ENCODE data around the gene IGHMBP2. TPM values are rescaled to one million over a fixed set of nuclear protein-coding genes. Genes with fewer than 3 reads are reported as not detected.

IGHMBP2 gene
- total RNA-seq, 2 experiments from 2014 or later = 20.9 to 25.4 TPM

DNA sequence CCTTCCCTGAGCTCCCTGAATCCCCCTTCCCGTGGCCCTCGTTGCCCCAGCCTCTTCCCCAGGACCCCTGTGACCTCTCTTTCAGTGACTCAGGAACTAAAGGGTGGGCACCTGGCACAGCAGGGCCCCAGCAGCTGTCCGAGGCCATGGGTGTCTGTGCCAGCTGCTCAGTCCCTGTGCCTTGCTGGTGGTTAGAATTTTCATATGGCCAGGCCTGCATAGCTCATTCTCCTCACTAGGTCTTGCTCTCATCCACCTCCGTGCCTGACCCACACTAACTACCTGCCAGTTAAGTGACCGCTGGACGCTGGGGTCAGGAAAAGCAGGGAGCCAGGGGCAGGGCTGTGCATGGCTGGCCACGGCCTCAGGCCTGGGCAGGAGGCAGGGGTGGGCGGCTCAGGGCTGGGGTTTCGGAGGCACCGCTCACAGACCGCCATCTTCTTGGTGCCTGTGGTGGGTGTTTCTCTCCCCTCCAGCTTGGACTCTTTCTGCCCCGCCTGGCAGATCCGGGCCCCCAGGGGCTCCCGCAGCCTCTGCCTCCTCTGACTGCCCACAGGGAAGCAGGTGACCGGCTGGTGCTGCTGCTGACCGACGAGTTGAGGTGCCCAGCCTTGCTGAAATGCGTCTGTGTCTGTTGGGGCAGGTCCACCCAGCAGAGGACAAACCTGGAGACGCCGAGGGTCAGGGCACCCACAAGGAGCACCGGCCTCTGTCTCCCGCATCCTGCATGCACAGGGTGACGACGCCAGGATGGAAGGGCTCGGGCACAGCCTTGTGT is 56.8 kb downstream of the IGHMBP2 start:
- Mint-ChIP-seq H3K36me3 (ENCODE audit: low read depth) (peaks cover 2% of the 10 kb centered on the region), H3K4me3 (no peak overlapping the region), H3K4me1 (peaks cover 13% of the 10 kb centered on the region), H3K27me3 (no peaks in the 10 kb centered on the region), H3K9me3 (ENCODE audit: low read depth) (no peaks in the 10 kb centered on the region), H3K27ac (no peak overlapping the region)
- ChIA-PET POLR2A (no interaction called here), CTCF (no interaction called here)
- no peak for ATAC-seq
- no peak for DNase-seq
- intact Hi-C loops (cut with DNase I, micrococcal nuclease) = no loop called here

DNA sequence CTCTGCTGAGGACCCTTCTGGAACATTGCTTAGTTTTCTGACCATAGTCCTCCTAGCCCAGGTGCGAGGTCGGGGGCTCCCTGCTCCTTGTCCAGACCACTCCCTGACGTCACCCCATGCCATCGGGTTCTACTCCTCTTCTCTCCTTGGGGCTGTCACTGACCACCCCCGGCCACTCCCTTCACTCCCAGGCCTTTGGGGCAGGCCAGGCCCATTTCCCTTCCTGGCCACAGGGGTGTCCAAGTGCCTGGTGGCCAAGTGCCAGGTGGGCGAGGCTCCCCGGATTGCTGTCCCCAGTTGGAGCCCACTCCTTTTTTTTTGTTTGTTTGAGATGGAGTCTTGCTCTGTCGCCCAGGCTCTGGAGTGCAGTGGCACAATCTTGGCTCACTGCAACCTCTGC is 57.6 kb downstream of the IGHMBP2 start:
- ATAC-seq (no peak), DNase-seq (no peak)
- POLR2A ChIA-PET = no interaction called here
- no peaks in the 10 kb centered on the region for H3K9me3 Mint-ChIP-seq (ENCODE audit: low read depth)
- no peak overlapping the region for H3K27ac Mint-ChIP-seq
- peaks cover 2% of the 10 kb centered on the region for H3K36me3 Mint-ChIP-seq (ENCODE audit: low read depth)
- no peaks in the 10 kb centered on the region for H3K27me3 Mint-ChIP-seq
- CTCF ChIA-PET = no interaction called here
- intact Hi-C loops (cut with DNase I, micrococcal nuclease) = no loop called here
- peaks cover 20% of the 10 kb centered on the region for H3K4me1 Mint-ChIP-seq
- no peak overlapping the region for H3K4me3 Mint-ChIP-seq

DNA sequence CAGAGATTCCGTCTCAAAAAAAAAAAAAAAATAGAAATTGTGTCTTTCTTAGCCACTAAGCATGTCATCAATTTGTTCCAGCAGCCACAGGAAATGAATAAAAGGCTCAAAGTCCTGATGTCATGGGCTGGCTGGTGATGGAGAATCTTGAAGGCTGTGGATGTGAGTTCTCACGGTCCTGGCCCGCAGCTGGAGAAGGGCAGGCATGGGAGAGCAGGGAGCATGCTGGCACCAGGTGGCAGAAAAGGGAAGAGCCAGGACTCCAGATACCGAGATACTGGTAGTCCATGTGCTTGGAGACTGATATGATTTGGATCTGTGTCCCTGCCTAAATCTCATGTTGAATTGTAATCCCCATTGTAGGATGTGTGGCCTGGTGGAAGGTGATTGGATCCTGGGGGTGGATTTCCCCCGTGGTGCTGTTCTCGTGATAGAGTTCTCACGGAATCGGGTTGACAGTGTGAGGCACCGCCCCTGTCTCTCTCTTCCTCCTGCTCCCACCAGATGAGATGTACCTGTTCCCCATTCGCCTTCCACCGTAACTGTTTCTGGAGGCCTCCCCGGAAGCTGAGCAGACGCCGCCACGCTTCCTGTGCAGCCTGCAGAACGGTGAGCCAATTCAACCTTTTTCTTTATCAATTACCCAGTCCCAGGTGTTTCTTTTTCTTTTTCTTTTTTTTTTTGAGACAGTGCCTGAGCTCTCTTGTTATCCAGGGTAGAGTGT is 59.0 kb downstream of the IGHMBP2 start:
- peak; percentile 74 for ATAC-seq
- ChIA-PET POLR2A (no interaction called here), CTCF (no interaction called here)

DNA sequence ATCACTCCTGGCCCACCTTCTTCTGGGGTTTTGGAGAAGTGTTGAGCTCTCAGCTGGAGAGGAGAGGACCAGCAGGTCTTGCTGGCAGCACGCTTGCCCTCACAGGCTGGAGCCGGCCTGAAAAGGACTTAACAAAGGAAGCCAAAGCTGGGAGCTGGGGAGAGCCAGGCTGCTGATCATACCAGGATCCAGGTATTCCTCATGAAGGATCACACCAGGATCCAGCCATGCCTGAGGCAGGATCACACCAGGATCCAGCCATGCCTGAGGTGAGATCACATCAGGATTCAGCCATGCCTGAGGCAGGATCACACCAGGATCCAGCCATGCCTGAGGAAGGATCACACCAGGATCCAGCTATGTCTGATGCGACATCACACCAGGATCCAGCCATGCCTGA is 60.1 kb downstream of the IGHMBP2 start:
- ATAC-seq (no peak), DNase-seq (no peak)
- peaks cover 21% of the 10 kb centered on the region for H3K4me1 Mint-ChIP-seq
- peak overlapping the region; percentile 26 for H3K27ac Mint-ChIP-seq
- H3K36me3 Mint-ChIP-seq (ENCODE audit: low read depth) = peaks cover 2% of the 10 kb centered on the region
- POLR2A ChIA-PET = no interaction called here
- CTCF ChIA-PET = no interaction called here
- no peaks in the 10 kb centered on the region for H3K27me3 Mint-ChIP-seq
- intact Hi-C loops (cut with DNase I, micrococcal nuclease) = no loop called here
- no peak overlapping the region for H3K4me3 Mint-ChIP-seq
- H3K9me3 Mint-ChIP-seq (ENCODE audit: low read depth) = no peaks in the 10 kb centered on the region

More for the DNA sequence above, 59.0 kb downstream of the IGHMBP2 start:
- no peaks in the 10 kb centered on the region for H3K27me3 Mint-ChIP-seq
- intact Hi-C loops (cut with DNase I, micrococcal nuclease) = no loop called here
- H3K36me3 Mint-ChIP-seq (ENCODE audit: low read depth) = peaks cover 2% of the 10 kb centered on the region
- H3K27ac Mint-ChIP-seq = peak overlapping the region; percentile 53
- peak overlapping the region; percentile 11 for H3K4me3 Mint-ChIP-seq
- DNase-seq = peak; percentile 36
- H3K4me1 Mint-ChIP-seq = peaks cover 21% of the 10 kb centered on the region
- no peaks in the 10 kb centered on the region for H3K9me3 Mint-ChIP-seq (ENCODE audit: low read depth)

DNA sequence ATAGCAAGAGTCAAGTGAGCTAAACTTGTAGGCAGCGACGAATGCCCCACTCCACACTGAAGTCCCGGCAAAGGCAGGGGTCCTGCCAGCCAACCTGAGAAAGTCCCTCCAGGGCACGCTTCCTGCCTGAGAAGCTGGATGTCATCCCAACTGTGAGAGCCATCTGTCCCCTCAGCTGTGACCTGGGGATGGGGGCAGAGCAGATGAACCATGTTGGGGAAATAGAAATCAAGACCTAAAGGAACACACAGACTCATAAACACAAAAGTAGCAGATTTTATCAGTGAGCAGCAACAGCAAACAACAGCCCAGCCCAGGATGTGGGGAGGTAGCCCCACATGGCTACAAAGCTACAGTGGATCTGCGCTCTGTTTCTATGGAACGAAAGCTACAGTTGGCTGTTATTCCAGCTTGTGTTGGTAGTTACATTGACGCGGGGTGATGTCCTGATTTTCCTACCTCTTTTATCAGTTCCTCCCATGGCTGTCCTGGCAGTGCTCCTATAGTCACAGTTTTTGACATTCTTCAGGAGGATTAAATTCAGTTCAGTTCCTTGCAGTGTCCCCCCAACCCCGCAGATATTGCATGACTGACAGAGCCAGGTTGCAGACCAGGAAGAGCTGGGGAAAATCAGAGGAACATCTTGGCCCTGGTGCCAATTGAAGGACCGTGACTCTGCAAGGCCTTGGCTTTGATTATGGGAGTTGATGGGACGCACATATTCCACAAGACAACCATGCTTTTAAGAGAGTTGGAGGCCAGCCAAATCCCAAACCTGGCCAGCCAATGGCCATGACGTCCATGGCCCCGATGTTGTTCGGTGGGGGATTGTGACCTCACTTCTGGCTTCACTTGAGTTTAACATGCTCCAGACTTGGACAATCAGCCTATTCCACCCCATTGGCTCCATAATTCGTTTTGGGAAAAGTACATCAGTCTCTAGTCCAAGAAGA is 62.5 kb downstream of the IGHMBP2 start:
- DNase-seq = no peak
- intact Hi-C loops (cut with DNase I, micrococcal nuclease) = no loop called here
- H3K27ac Mint-ChIP-seq = no peak overlapping the region
- CTCF ChIA-PET = interaction anchor here (0.7 kb wide), 1 partner anchor 628 kb away, joined by 3 read pairs; no protein-coding TSS in a partner anchor
- no peak for ATAC-seq
- peaks cover 21% of the 10 kb centered on the region for H3K4me1 Mint-ChIP-seq
- peaks cover 2% of the 10 kb centered on the region for H3K36me3 Mint-ChIP-seq (ENCODE audit: low read depth)
- no peak overlapping the region for H3K4me3 Mint-ChIP-seq
- H3K9me3 Mint-ChIP-seq (ENCODE audit: low read depth) = no peaks in the 10 kb centered on the region
- POLR2A ChIA-PET = no interaction called here
- H3K27me3 Mint-ChIP-seq = no peaks in the 10 kb centered on the region

DNA sequence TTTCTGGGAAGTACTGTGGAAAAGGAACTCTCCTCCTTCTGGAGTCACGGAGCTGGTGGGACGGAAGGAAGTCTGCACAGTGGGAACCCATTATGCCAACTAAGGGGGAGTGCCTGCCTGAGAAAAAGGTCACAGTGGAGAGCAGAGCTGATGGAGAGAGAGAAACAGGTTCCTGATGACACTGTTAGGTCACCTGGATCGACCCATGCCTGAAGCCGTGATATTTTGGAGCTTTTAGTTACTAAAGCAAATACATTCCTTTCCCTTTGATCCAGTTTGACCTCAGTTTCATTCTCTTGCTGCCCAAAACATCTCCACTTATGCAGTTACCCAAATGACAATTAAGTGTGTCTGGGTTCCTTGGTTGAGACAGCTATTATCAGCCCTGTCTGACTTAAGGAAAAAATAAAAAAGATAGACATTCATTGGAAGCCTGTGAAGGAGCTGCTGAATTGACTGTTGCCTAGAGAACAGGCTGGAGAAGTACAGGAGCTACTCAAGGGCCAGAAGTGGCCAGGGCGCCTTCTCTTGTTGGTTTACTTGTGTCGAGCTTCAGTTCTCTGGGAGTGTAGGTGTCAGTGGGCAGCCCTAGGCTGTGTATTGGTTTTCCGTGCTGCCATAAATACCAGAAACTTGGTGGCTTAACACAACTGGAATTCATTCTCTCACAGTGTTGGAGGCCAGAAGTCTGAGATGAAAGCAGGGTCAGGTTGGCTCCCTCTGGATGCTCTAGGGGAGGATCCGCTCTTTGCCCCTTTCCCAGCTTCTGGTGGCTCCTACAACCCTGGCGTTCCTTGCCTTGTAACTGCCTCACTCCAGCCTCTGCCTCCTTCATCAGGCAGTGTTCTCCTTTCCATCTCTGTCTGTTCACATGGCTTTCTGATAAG is 63.4 kb downstream of the IGHMBP2 start:
- CTCF ChIA-PET = interaction anchor here (0.7 kb wide), 1 partner anchor 627 kb away, joined by 3 read pairs; no protein-coding TSS in a partner anchor
- intact Hi-C loops (cut with DNase I, micrococcal nuclease) = no loop called here
- no peaks in the 10 kb centered on the region for H3K9me3 Mint-ChIP-seq (ENCODE audit: low read depth)
- ATAC-seq (no peak), DNase-seq (no peak)
- POLR2A ChIA-PET = no interaction called here
- no peaks in the 10 kb centered on the region for H3K27me3 Mint-ChIP-seq
- no peak overlapping the region for H3K27ac Mint-ChIP-seq
- peaks cover 2% of the 10 kb centered on the region for H3K36me3 Mint-ChIP-seq (ENCODE audit: low read depth)
- H3K4me1 Mint-ChIP-seq = peaks cover 21% of the 10 kb centered on the region
- H3K4me3 Mint-ChIP-seq = no peak overlapping the region

DNA sequence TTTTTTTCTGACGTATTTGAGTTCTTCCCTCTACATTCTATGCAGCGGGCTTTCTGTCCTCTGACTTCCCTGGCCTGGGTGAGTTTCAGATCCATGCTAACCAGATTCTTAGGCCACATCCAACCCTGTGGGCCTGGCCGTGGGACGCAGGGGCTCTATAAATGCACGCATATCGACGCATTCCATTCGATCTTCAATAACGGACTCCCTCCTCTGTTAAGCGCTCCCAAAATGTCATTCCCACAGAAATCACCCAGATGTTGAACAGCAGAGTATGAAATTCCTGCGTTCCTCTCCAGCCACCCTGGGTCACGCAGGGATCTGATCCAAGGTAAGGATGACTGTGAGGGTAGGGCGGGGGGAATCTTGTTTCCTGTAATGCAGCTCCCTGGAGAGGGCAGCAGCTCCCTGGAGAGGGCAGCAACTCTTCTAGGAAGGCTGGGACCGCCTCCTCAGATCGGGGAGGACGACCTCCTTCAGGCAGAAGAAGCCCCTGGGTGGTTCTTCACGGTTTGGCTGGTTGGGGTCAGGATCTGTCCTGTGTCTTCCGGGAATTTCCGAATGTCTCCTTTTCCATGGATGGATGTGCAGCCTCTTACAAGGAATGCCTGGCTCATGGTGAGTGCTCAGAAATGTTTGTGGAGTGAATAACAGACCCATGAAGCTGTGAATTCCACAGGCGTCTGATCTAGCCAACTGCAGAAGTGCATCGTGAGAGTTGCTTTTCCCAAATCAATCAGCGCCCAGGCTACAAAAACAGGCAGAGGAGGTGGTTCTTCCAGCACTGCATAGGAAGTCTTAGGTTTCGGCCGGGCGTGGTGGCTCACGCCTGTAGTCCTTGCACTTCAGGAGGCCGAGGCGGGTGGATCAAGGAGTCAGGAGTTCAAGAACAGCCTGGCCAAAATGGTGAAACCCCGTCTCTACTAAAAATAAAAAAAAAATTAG is 64.9 kb downstream of the IGHMBP2 start:
- DNase-seq (no peak), ATAC-seq (no peak)
- H3K9me3 Mint-ChIP-seq (ENCODE audit: low read depth) = no peaks in the 10 kb centered on the region
- CTCF ChIA-PET = interaction anchor here (0.6 kb wide), 1 partner anchor 235 kb away, joined by 4 read pairs; no protein-coding TSS in a partner anchor
- POLR2A ChIA-PET = no interaction called here
- no peaks in the 10 kb centered on the region for H3K27me3 Mint-ChIP-seq
- no peak overlapping the region for H3K4me3 Mint-ChIP-seq
- H3K4me1 Mint-ChIP-seq = peaks cover 13% of the 10 kb centered on the region
- no peaks in the 10 kb centered on the region for H3K36me3 Mint-ChIP-seq (ENCODE audit: low read depth)
- no peak overlapping the region for H3K27ac Mint-ChIP-seq
- intact Hi-C loops (cut with DNase I, micrococcal nuclease) = no loop called here

DNA sequence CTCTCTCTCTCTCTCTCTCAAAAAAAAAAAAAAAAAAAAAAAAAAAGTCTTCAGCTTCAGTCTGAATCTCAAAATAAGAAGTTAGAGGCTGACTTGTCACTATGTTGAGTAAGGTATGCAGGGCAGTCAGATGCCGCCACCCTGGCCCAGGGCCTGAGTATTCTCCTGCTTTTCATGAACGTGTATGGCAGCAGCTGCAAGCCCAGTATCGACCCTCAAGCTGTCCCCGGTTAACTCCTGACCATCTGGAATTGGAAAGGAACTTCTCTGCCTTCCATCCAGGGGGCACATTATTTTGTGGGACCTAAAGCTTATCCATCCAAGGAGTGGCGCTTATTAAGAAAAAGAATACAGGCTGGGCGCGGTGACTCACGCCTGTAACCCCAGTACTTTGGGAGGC is 65.7 kb downstream of the IGHMBP2 start:
- intact Hi-C loops (cut with DNase I, micrococcal nuclease) = no loop called here
- ChIA-PET POLR2A (no interaction called here), CTCF (interaction anchor here (0.6 kb wide), 1 partner anchor 234 kb away, joined by 4 read pairs; no protein-coding TSS in a partner anchor)
- Mint-ChIP-seq H3K36me3 (ENCODE audit: low read depth) (no peaks in the 10 kb centered on the region), H3K4me3 (no peak overlapping the region), H3K9me3 (ENCODE audit: low read depth) (no peaks in the 10 kb centered on the region), H3K4me1 (peaks cover 11% of the 10 kb centered on the region), H3K27ac (no peak overlapping the region), H3K27me3 (no peaks in the 10 kb centered on the region)
- ATAC-seq (no peak), DNase-seq (no peak)

DNA sequence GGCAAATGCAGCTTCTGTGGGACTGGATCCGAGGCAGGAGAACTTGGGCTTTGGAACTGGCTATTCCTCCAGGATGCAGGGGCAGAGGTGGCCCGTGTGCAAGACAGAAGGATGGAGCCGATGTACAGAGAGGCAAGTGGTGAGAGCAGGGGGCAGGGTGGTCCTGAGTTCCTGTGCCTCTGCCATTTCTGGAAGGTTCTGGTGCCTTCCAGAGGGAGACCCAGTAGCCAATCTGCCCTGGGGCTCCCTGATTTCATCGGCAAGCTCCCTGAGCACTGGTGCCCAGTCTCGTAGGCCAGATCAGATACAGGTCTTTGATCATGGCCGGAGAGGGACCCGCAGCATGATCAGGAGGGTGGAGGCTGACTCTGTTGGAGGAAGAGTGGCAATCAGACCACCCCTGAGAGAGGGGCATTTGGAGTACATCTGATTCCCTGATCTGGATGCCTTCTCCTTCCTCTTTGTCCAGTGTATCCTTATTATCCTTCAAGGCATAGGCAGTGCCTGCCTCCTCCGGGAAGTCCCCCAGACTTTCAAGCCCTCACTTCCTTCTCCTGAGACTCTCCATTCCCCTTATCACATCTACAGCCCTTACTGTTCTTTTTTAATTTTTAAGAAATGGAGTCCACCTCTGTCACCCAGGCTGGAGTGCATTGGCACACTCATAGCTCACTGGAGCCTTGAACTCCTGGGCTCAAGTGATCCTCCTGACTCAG is 67.4 kb downstream of the IGHMBP2 start:
- Mint-ChIP-seq H3K27me3 (no peaks in the 10 kb centered on the region), H3K36me3 (ENCODE audit: low read depth) (no peaks in the 10 kb centered on the region), H3K4me1 (peaks cover 4% of the 10 kb centered on the region), H3K27ac (no peak overlapping the region), H3K4me3 (no peak overlapping the region), H3K9me3 (ENCODE audit: low read depth) (no peaks in the 10 kb centered on the region)
- ChIA-PET CTCF (no interaction called here), POLR2A (no interaction called here)
- ATAC-seq (no peak), DNase-seq (no peak)
- intact Hi-C loops (cut with DNase I, micrococcal nuclease) = no loop called here

DNA sequence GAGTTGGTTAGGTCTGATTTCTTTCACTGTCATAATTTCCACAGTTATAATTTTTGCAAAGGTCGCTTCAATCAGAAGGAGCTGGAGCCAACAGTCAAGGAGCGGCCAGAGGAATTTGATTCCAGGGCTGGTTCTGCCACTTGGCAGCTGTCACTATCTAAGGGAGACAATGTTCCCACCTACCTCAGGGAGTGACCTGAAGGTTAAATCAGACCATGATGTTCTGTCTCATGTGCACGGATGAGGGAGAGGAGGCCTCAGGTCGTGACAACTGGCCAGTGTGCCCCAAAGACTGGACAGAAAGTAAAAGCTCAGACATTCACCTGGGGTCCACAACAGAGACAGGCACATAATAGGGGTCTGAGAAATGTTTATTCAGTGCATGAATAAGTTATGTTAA is 69.5 kb downstream of the IGHMBP2 start:
- ChIA-PET CTCF (no interaction called here), POLR2A (no interaction called here)
- Mint-ChIP-seq H3K27ac (no peak overlapping the region), H3K4me3 (no peak overlapping the region), H3K9me3 (ENCODE audit: low read depth) (no peaks in the 10 kb centered on the region), H3K36me3 (ENCODE audit: low read depth) (no peaks in the 10 kb centered on the region), H3K4me1 (peaks cover 2% of the 10 kb centered on the region), H3K27me3 (peaks cover 1% of the 10 kb centered on the region)
- no peak for ATAC-seq
- intact Hi-C loops (cut with DNase I, micrococcal nuclease) = no loop called here
- DNase-seq = no peak
